ENCODE results near the gene SVEP1. TPM values are rescaled to one million over a fixed set of nuclear protein-coding genes. Genes with fewer than 3 reads are reported as not detected.

SVEP1 gene
- total RNA-seq, 1 donor from 2014 or later, result 7.9 TPM

- Mint-ChIP-seq H3K4me3 (no peak overlapping the region), H3K27ac (no peak overlapping the region), H3K9me3 (no peaks in the 10 kb centered on the region), H3K27me3 (no peaks in the 10 kb centered on the region), H3K4me1 (ENCODE audit: unreplicated experiment) (no peaks in the 10 kb centered on the region), H3K36me3 (no peaks in the 10 kb centered on the region)
- no peak for DNase-seq (ENCODE audit: extremely low spot score, unreplicated experiment)
- no peak for TF ChIP-seq CTCF (conservative IDR thresholded peaks at IDR 0.05)
Measured at GRCh38 chr9:110330484-110331105, 248.9 kb downstream of the SVEP1 start.

- no peak for TF ChIP-seq CTCF (conservative IDR thresholded peaks at IDR 0.05)
- H3K27me3 Mint-ChIP-seq, result no peaks in the 10 kb centered on the region
- no peaks in the 10 kb centered on the region for H3K36me3 Mint-ChIP-seq
- H3K4me3 Mint-ChIP-seq, result no peak overlapping the region
- no peak for DNase-seq (ENCODE audit: extremely low spot score, unreplicated experiment)
- H3K27ac Mint-ChIP-seq, result no peak overlapping the region
- no peaks in the 10 kb centered on the region for H3K9me3 Mint-ChIP-seq
- H3K4me1 Mint-ChIP-seq (ENCODE audit: unreplicated experiment), result no peaks in the 10 kb centered on the region
Measured at GRCh38 chr9:110329639-110330230, 249.8 kb downstream of the SVEP1 start.

- DNase-seq (ENCODE audit: extremely low spot score, unreplicated experiment), result no peak
- Mint-ChIP-seq H3K4me3 (no peak overlapping the region), H3K27me3 (no peaks in the 10 kb centered on the region), H3K36me3 (no peaks in the 10 kb centered on the region), H3K4me1 (ENCODE audit: unreplicated experiment) (no peaks in the 10 kb centered on the region), H3K27ac (no peak overlapping the region), H3K9me3 (no peaks in the 10 kb centered on the region)
- no peak for TF ChIP-seq CTCF (conservative IDR thresholded peaks at IDR 0.05)
Measured at GRCh38 chr9:110328763-110329162, 250.8 kb downstream of the SVEP1 start.

- Mint-ChIP-seq H3K27me3 (no peaks in the 10 kb centered on the region), H3K9me3 (no peaks in the 10 kb centered on the region), H3K27ac (no peak overlapping the region), H3K4me3 (no peak overlapping the region), H3K4me1 (ENCODE audit: unreplicated experiment) (no peaks in the 10 kb centered on the region), H3K36me3 (no peaks in the 10 kb centered on the region)
- DNase-seq (ENCODE audit: extremely low spot score, unreplicated experiment), result no peak
- TF ChIP-seq CTCF (conservative IDR thresholded peaks at IDR 0.05), result no peak
Measured at GRCh38 chr9:110327716-110328115, 251.8 kb downstream of the SVEP1 start.

GRCh38 chr9:110323818-110324217 lies 255.7 kb downstream of the SVEP1 start:
- Mint-ChIP-seq H3K27ac (no peak overlapping the region), H3K9me3 (no peaks in the 10 kb centered on the region), H3K4me3 (no peak overlapping the region), H3K4me1 (ENCODE audit: unreplicated experiment) (no peaks in the 10 kb centered on the region), H3K36me3 (no peaks in the 10 kb centered on the region), H3K27me3 (peaks cover 4% of the 10 kb centered on the region)
- DNase-seq (ENCODE audit: extremely low spot score, unreplicated experiment), result no peak
- no peak for TF ChIP-seq CTCF (conservative IDR thresholded peaks at IDR 0.05)

Measured in type B pancreatic cell (in vitro differentiated cells).